22Rv1 (cell line): ENCODE measurements around the gene ERRFI1.

Experiments
- ZFX ChIP-seq: fragments of 450-650 bp; IDR thresholded peaks from 2 replicates; pipeline ENCODE4 v1.6.1; 2017; ENCODE audit warnings: antibody characterized with exemption, borderline replicate concordance
- TF ChIP-seq, protein P1 (sequence below): fragments of 450-650 bp; IDR thresholded peaks from 2 replicates; pipeline ENCODE4 v1.5.1; 2017; ENCODE audit warnings: mild to moderate bottlenecking

DNA sequence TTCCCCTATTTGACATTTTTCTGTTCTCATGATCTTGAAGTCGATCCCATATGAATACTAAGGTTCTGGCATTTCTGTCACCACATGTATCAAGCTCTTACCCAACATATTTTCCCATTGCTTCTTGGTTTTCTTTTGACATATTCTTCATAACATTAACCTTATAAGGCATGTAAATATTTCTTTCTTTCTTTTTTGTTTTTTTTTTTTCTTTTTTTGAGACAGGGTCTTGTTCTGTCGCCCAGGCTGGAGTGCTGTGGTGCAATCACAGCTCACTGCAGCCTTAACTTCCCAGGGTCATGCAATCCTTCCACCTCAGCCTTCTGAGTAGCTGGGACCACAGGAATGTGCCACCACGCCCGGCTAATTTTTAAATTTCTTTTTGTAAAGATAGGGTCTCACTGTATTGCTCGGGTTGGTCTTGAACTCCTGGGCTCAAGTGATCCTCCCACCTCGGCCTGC is 33.1 kb upstream of the ERRFI1 start:
- TF ChIP-seq, protein P1, sequence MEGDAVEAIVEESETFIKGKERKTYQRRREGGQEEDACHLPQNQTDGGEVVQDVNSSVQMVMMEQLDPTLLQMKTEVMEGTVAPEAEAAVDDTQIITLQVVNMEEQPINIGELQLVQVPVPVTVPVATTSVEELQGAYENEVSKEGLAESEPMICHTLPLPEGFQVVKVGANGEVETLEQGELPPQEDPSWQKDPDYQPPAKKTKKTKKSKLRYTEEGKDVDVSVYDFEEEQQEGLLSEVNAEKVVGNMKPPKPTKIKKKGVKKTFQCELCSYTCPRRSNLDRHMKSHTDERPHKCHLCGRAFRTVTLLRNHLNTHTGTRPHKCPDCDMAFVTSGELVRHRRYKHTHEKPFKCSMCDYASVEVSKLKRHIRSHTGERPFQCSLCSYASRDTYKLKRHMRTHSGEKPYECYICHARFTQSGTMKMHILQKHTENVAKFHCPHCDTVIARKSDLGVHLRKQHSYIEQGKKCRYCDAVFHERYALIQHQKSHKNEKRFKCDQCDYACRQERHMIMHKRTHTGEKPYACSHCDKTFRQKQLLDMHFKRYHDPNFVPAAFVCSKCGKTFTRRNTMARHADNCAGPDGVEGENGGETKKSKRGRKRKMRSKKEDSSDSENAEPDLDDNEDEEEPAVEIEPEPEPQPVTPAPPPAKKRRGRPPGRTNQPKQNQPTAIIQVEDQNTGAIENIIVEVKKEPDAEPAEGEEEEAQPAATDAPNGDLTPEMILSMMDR: no peak
- no peak for TF ChIP-seq ZFX
